ENCODE results near the gene SLC10A7.

SLC10A7 gene

GRCh38 chr4:146310319-146311021 lies 211.3 kb downstream of the SLC10A7 start:
- DNase-seq (ENCODE audit: low read depth): no peak

GRCh38 chr4:146308951-146309350 lies 212.8 kb downstream of the SLC10A7 start:
- DNase-seq (ENCODE audit: low read depth): no peak

GRCh38 chr4:146302822-146303221 lies 218.9 kb downstream of the SLC10A7 start:
- DNase-seq (ENCODE audit: low read depth): no peak

GRCh38 chr4:146299607-146300006 lies 222.1 kb downstream of the SLC10A7 start:
- no peak for DNase-seq (ENCODE audit: low read depth)

- DNase-seq (ENCODE audit: low read depth): no peak
Measured at GRCh38 chr4:146294776-146295175, 227.0 kb downstream of the SLC10A7 start.

- no peak for DNase-seq (ENCODE audit: low read depth)
Measured at GRCh38 chr4:146292508-146292907, 229.2 kb downstream of the SLC10A7 start.

GRCh38 chr4:146291313-146291712 lies 230.4 kb downstream of the SLC10A7 start:
- no peak for DNase-seq (ENCODE audit: low read depth)

GRCh38 chr4:146288193-146288592 lies 233.5 kb downstream of the SLC10A7 start:
- no peak for DNase-seq (ENCODE audit: low read depth)

- DNase-seq (ENCODE audit: low read depth): no peak
Measured at GRCh38 chr4:146285037-146285436, 236.7 kb downstream of the SLC10A7 start.

GRCh38 chr4:146283758-146284651 lies 237.7 kb downstream of the SLC10A7 start:
- no peak for DNase-seq (ENCODE audit: low read depth)

- no peak for DNase-seq (ENCODE audit: low read depth)
Measured at GRCh38 chr4:146282657-146283056, 239.1 kb downstream of the SLC10A7 start.

- DNase-seq (ENCODE audit: low read depth): no peak
Measured at GRCh38 chr4:146278986-146279385, 242.8 kb downstream of the SLC10A7 start.

GRCh38 chr4:146275370-146275769 lies 246.4 kb downstream of the SLC10A7 start:
- DNase-seq (ENCODE audit: low read depth): no peak

- DNase-seq (ENCODE audit: low read depth): no peak
Measured at GRCh38 chr4:146274774-146275173, 247.0 kb downstream of the SLC10A7 start.

GRCh38 chr4:146273204-146273901 lies 248.4 kb downstream of the SLC10A7 start:
- DNase-seq (ENCODE audit: low read depth): no peak

GRCh38 chr4:146271466-146271865 lies 250.3 kb downstream of the SLC10A7 start:
- no peak for DNase-seq (ENCODE audit: low read depth)

- no peak for DNase-seq (ENCODE audit: low read depth)
Measured at GRCh38 chr4:146269228-146269653, 252.5 kb downstream of the SLC10A7 start.

- no peak for DNase-seq (ENCODE audit: low read depth)
Measured at GRCh38 chr4:146267826-146268225, 253.9 kb downstream of the SLC10A7 start.

- DNase-seq (ENCODE audit: low read depth): no peak
Measured at GRCh38 chr4:146265950-146266490, 255.7 kb downstream of the SLC10A7 start.

- no peak for DNase-seq (ENCODE audit: low read depth)
Measured at GRCh38 chr4:146263793-146264192, 257.9 kb downstream of the SLC10A7 start.

GRCh38 chr4:146261041-146261440 lies 260.7 kb downstream of the SLC10A7 start:
- no peak for DNase-seq (ENCODE audit: low read depth)

- no peak for DNase-seq (ENCODE audit: low read depth)
Measured at GRCh38 chr4:146260521-146260920, 261.2 kb downstream of the SLC10A7 start.
